RWPE1 (cell line): ENCODE results near the gene TALDO1.

ENCODE experiments used
- CTCF ChIA-PET: fragments of 350-600 bp; sonication (Branson Sonifier 250); formaldehyde crosslinking; extraction: SDS; loops from one replicate; lab custom pipeline; 2021; lab: Yijun Ruan, JAX
- POLR2A ChIA-PET: fragments of 400-600 bp; formaldehyde crosslinking; extraction: SDS; loops from one replicate; lab custom pipeline; 2020; ENCODE audit warnings: antibody characterized with exemption; ENCODE audit not compliant: low non-redundant PET; lab: Yijun Ruan, JAX
- DNase-seq: peaks from one replicate; pipeline ENCODE4 v3.0.0; 2012; ENCODE audit warnings: low spot score
- H3K27ac ChIP-seq: fragments of 450-650 bp; 2 replicates; pipeline ENCODE4 v1.5.1; 2017
- CTCF ChIP-seq: fragments of 450-650 bp; conservative IDR thresholded peaks from 2 replicates; pipeline ENCODE4 v1.5.1; 2017; ENCODE audit warnings: low read depth, mild to moderate bottlenecking

The TALDO1 gene

DNA sequence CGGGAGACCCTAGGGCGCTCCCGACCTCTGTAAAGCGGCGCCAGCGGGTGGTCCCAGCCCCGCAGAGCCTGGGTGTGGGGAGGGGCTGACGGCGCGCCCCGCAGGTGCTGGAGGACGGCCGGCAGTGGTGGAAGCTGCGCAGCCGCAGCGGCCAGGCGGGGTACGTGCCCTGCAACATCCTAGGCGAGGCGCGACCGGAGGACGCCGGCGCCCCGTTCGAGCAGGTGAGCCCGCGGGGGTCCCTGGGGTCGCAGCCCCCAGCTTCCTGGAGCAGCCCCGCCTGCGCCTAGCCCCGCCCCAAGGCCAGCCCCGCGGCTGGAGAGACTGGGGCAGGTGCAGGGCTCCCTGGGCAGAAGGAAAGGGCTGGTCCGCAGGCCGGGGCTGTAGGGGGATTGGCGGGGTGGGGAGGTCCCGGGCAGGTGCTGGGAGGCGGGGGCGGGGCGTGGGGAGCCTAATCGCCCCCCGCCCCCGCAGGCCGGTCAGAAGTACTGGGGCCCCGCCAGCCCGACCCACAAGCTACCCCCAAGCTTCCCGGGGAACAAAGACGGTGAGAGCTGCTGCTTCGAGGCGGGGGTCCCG lies 21.6 kb upstream of the TALDO1 start:
- ChIA-PET POLR2A (interaction anchor here (0.6 kb wide), 1 partner anchor 44 kb away, joined by 3 read pairs; no protein-coding TSS in a partner anchor), CTCF (interaction anchor here (2.5 kb wide), 1 partner anchor 37 kb away, joined by 10 read pairs; no protein-coding TSS in a partner anchor)
- no peak for DNase-seq
- H3K27ac ChIP-seq = peak overlapping the region; percentile 94
- no peak for TF ChIP-seq CTCF

DNA sequence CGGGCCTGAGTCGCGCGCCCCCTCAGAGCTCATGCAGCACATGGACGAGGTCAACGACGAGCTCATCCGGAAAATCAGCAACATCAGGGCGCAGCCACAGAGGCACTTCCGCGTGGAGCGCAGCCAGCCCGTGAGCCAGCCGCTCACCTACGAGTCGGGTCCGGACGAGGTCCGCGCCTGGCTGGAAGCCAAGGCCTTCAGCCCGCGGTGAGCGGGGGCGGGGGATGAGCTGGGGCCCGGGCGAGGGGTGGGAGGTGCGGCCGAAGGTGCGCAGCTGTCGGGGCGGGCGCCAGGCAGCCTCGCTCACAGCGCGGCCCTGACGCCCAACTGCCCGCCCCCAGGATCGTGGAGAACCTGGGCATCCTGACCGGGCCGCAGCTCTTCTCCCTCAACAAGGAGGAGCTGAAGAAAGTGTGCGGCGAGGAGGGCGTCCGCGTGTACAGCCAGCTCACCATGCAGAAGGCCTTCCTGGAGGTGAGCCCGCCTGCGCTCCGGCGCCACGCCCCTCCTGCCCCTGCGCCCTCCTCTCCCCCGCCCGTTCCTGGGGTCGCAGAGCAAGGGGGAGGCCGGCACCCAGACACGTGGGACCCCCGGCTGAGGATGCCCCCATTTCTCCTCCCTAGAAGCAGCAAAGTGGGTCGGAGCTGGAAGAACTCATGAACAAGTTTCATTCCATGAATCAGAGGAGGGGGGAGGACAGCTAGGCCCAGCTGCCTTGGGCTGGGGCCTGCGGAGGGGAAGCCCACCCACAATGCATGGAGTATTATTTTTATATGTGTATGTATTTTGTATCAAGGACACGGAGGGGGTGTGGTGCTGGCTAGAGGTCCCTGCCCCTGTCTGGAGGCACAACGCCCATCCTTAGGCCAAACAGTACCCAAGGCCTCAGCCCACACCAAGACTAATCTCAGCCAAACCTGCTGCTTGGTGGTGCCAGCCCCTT lies 20.7 kb upstream of the TALDO1 start:
- DNase-seq = peak; percentile 80
- POLR2A ChIA-PET = interaction anchor here (0.6 to 2.5 kb wide), 2 partner anchors 36 to 44 kb away, joined by 3 to 14 read pairs; no protein-coding TSS in a partner anchor
- peak overlapping the region; percentile 94 for H3K27ac ChIP-seq
- CTCF ChIA-PET = interaction anchor here (1.5 to 2.5 kb wide), 2 partner anchors 20 to 36 kb away, joined by 8 to 10 read pairs; partner anchors contain the start of gene TALDO1
- TF ChIP-seq CTCF = no peak

DNA sequence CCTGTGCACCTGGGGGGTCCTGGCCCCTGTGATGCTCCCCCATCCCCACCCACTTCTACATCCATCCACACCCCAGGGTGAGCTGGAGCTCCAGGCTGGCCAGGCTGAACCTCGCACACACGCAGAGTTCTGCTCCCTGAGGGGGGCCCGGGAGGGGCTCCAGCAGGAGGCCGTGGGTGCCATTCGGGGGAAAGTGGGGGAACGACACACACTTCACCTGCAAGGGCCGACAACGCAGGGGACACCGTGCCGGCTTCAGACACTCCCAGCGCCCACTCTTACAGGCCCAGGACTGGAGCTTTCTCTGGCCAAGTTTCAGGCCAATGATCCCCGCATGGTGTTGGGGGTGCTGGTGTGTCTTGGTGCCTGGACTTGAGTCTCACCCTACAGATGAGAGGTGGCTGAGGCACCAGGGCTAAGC lies 20.0 kb upstream of the TALDO1 start:
- peak overlapping the region; percentile 94 for H3K27ac ChIP-seq
- no peak for TF ChIP-seq CTCF
- POLR2A ChIA-PET = interaction anchor here (0.6 to 2.5 kb wide), 3 partner anchors 21 to 36 kb away, joined by 4 to 14 read pairs (median 6); partner anchors contain the start of gene EPS8L2
- CTCF ChIA-PET = interaction anchor here (0.6 to 2.5 kb wide), 6 partner anchors 17 to 207 kb away, joined by 3 to 10 read pairs (median 6); partner anchors contain the start of gene TALDO1
- no peak for DNase-seq

GRCh38 chr11:727859-728748 lies 19.2 kb upstream of the TALDO1 start:
- CTCF ChIA-PET = interaction anchor here (0.6 to 2.5 kb wide), 12 partner anchors 9 to 208 kb away, joined by 3 to 10 read pairs (median 4); partner anchors contain the start of gene TALDO1
- POLR2A ChIA-PET = interaction anchor here (0.6 to 2.5 kb wide), 3 partner anchors 21 to 35 kb away, joined by 4 to 14 read pairs (median 6); partner anchors contain the start of gene EPS8L2
- peak; percentile 95 for DNase-seq
- peak; percentile 94 for TF ChIP-seq CTCF
- peak overlapping the region; percentile 94 for H3K27ac ChIP-seq

DNA sequence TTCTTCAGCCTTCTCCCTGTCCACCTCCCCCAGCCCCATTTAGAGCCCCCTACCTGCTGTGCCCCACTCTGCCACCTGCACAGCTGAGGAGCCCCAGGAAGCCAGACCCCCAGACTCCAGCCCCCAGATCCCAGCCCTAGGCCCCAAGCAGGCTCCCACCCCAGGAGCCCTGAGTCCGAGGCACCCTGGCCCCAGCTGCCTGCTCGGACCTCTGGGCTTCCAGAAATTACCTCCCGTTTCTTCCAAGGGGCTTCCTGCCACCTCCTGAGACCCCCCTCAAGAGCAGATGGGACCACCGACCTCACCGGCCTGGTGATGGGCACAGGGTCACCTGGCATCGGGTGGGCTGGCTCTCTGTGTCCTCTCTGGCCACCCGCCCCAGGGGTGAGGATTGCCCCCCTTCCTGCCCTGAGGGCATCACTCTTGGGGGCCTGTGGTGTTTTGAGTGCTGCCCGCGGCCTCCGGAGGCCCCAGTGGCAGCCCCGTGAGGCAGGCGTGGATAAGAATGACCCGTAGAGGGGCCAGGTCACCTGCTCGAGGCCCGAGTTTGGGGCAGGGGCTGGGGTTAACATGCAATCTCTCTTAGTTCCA lies 18.3 kb upstream of the TALDO1 start:
- H3K27ac ChIP-seq = peak overlapping the region; percentile 94
- CTCF ChIA-PET = interaction anchor here (0.6 to 1.1 kb wide), 7 partner anchors 8 to 175 kb away, joined by 3 to 6 read pairs (median 3); partner anchors contain the start of gene TALDO1
- TF ChIP-seq CTCF = no peak
- no peak for DNase-seq
- POLR2A ChIA-PET = interaction anchor here (2.5 kb wide), 1 partner anchor 34 kb away, joined by 14 read pairs; no protein-coding TSS in a partner anchor
